ENCODE measurements around the gene MBOAT7. TPM values are rescaled to one million over a fixed set of nuclear protein-coding genes. Genes with fewer than 3 reads are reported as not detected.
"Not testable (repeated sequence)": the region's sequence is repeated elsewhere in the genome, so short reads cannot be mapped to it uniquely, and the experiment has no call there.

MBOAT7 gene
- total and polyA plus RNA-seq, 2 of the 4 experiments (the other 2 are of a cell fraction): 11.3 to 121 TPM

GRCh38 chr19:54224619-54225018 lies 35.2 kb upstream of the MBOAT7 start:
- H2AK9ac ChIP-seq (replicated peaks; ENCODE audit: low read depth, low read length, poor library complexity); H3K23ac ChIP-seq (ENCODE audit: low read depth, low read length); dilution Hi-C loops (cut with HindIII; ENCODE audit: low sequenced_read_pairs, unreplicated experiment); H3K4ac ChIP-seq (ENCODE audit: low read depth, low read length); H3K4me2 ChIP-seq (ENCODE audit: low read depth, low read length); H3K9me3 ChIP-seq (ENCODE audit: control insufficient read depth, insufficient read depth, low read length); H3K56ac ChIP-seq (ENCODE audit: extremely low read depth, insufficient read depth, low read length); H3K14ac ChIP-seq (replicated peaks; ENCODE audit: low read depth, low read length); H3K27me3 ChIP-seq (ENCODE audit: control insufficient read depth, insufficient read depth, low read length); H3K4me3 ChIP-seq (ENCODE audit: insufficient read depth, low read depth, low read length); H2BK120ac ChIP-seq (ENCODE audit: low read depth, low read length); H4K91ac ChIP-seq (ENCODE audit: insufficient read depth, low read depth, low read length); H2BK5ac ChIP-seq (ENCODE audit: low read depth, low read length, poor library complexity, severe bottlenecking); intact Hi-C loops (cut with micrococcal nuclease); ATAC-seq (ENCODE audit: low read depth); H4K5ac ChIP-seq (ENCODE audit: low read depth, low read length); H2BK15ac ChIP-seq (ENCODE audit: low read depth, low read length); H2AK5ac ChIP-seq (ENCODE audit: low read depth, low read length); H4K20me1 ChIP-seq (ENCODE audit: insufficient read depth, low read length); H3K79me1 ChIP-seq (ENCODE audit: low read depth in 1 of 2, low read length in 2 of 2); DNase-seq; BruUV-seq (replicated peaks); H3K9ac ChIP-seq (ENCODE audit: low read depth, low read length); H3K18ac ChIP-seq (ENCODE audit: low read depth, low read length); in situ Hi-C loops (cut with MboI; ENCODE audit: low sequenced_read_pairs); H3K9me1 ChIP-seq (ENCODE audit: insufficient read depth, low read length); H3K27ac ChIP-seq (ENCODE audit: insufficient read depth, low read length); H2AFZ ChIP-seq (replicated peaks; ENCODE audit: low read length, poor library complexity); H3K4me1 ChIP-seq (ENCODE audit: control insufficient read depth, insufficient read depth, low read length); H4K8ac ChIP-seq (ENCODE audit: low read depth in 2 of 2, low read length in 2 of 2); H2BK20ac ChIP-seq (ENCODE audit: low read depth, low read length); H3K36me3 ChIP-seq (ENCODE audit: control insufficient read depth, insufficient read depth, low read length); CTCF ChIA-PET: not testable (repeated sequence)
- WGBS, 2 experiments (ENCODE audit: extremely low coverage in 2 of 2, insufficient read length in 1 of 2): 84% methylated on average over 4 of the region's 10 CpGs; no CpG with 5 or more reads in 1 of the 2 experiments
- POLR2A ChIA-PET (ENCODE audit: unreplicated experiment): interaction anchor here (0.7 kb wide), 1 partner anchor 21 kb away, joined by 4 read pairs; no protein-coding TSS in a partner anchor

GRCh38 chr19:54223937-54224281 lies 34.5 kb upstream of the MBOAT7 start:
- H3K4ac ChIP-seq (ENCODE audit: low read depth, low read length); H2AK9ac ChIP-seq (replicated peaks; ENCODE audit: low read depth, low read length, poor library complexity); dilution Hi-C loops (cut with HindIII; ENCODE audit: low sequenced_read_pairs, unreplicated experiment); intact Hi-C loops (cut with micrococcal nuclease); H3K9me3 ChIP-seq (ENCODE audit: control insufficient read depth, insufficient read depth, low read length); H4K91ac ChIP-seq (ENCODE audit: insufficient read depth, low read depth, low read length); DNase-seq; H3K9ac ChIP-seq (ENCODE audit: low read depth, low read length); H2BK20ac ChIP-seq (ENCODE audit: low read depth, low read length); H3K4me2 ChIP-seq (ENCODE audit: low read depth, low read length); CTCF ChIA-PET; H2AFZ ChIP-seq (replicated peaks; ENCODE audit: low read length, poor library complexity); H3K14ac ChIP-seq (replicated peaks; ENCODE audit: low read depth, low read length); H3K27me3 ChIP-seq (ENCODE audit: control insufficient read depth, insufficient read depth, low read length); H3K56ac ChIP-seq (ENCODE audit: extremely low read depth, insufficient read depth, low read length); H2AK5ac ChIP-seq (ENCODE audit: low read depth, low read length); in situ Hi-C loops (cut with MboI; ENCODE audit: low sequenced_read_pairs); H3K27ac ChIP-seq (ENCODE audit: insufficient read depth, low read length); H3K4me1 ChIP-seq (ENCODE audit: control insufficient read depth, insufficient read depth, low read length); H3K79me1 ChIP-seq (ENCODE audit: low read depth in 1 of 2, low read length in 2 of 2); H3K4me3 ChIP-seq (ENCODE audit: insufficient read depth, low read depth, low read length); ATAC-seq (ENCODE audit: low read depth); H4K8ac ChIP-seq (ENCODE audit: low read depth in 2 of 2, low read length in 2 of 2); POLR2A ChIA-PET (ENCODE audit: unreplicated experiment); BruUV-seq (replicated peaks); H4K20me1 ChIP-seq (ENCODE audit: insufficient read depth, low read length); H2BK120ac ChIP-seq (ENCODE audit: low read depth, low read length); H4K5ac ChIP-seq (ENCODE audit: low read depth, low read length); H3K18ac ChIP-seq (ENCODE audit: low read depth, low read length); H3K9me1 ChIP-seq (ENCODE audit: insufficient read depth, low read length); H2BK15ac ChIP-seq (ENCODE audit: low read depth, low read length); H3K36me3 ChIP-seq (ENCODE audit: control insufficient read depth, insufficient read depth, low read length); H3K23ac ChIP-seq (ENCODE audit: low read depth, low read length); H2BK5ac ChIP-seq (ENCODE audit: low read depth, low read length, poor library complexity, severe bottlenecking): not testable (repeated sequence)
- WGBS, 2 experiments (ENCODE audit: extremely low coverage in 2 of 2, insufficient read length in 1 of 2): no CpG with 5 or more reads among the region's 5 CpGs

Measured in IMR-90 (cell line).